Progenitor cell of endocrine pancreas (in vitro differentiated cells): ENCODE measurements around the gene KCNMB4. TPM values are rescaled to one million over a fixed set of nuclear protein-coding genes. Genes with fewer than 3 reads are reported as not detected.

Experiments
- DNase-seq: peaks from one replicate; pipeline ENCODE4 v3.0.0; 2021; ENCODE audit warnings: low spot score; ENCODE audit not compliant: unreplicated experiment
- H3K27ac Mint-ChIP-seq: 2 replicates; pipeline ENCODE4 v1.8.0; 2021; ENCODE audit warnings: mild to moderate bottlenecking, moderate library complexity, mixed read lengths
- H3K27me3 Mint-ChIP-seq: 2 replicates; pipeline ENCODE4 v1.8.0; 2021; ENCODE audit warnings: mixed read lengths
- H3K36me3 Mint-ChIP-seq: 2 replicates; pipeline ENCODE4 v1.8.0; 2022; ENCODE audit warnings: mixed read lengths; ENCODE audit not compliant: insufficient read depth
- H3K4me1 Mint-ChIP-seq: 2 replicates; pipeline ENCODE4 v1.8.0; 2021; ENCODE audit warnings: low read depth, mixed read lengths
- H3K4me3 Mint-ChIP-seq: 2 replicates; pipeline ENCODE4 v1.8.0; 2021; ENCODE audit warnings: low read depth, mild to moderate bottlenecking, moderate library complexity, mixed read lengths
- H3K9me3 Mint-ChIP-seq: 2 replicates; pipeline ENCODE4 v1.8.0; 2021; ENCODE audit warnings: low read depth, mixed read lengths
- total RNA-seq: library from RNA; stranded (reverse); gene quantifications from 2 replicates; pipeline ENCODE4 v1.2.1, GENCODE V29; 2021
- TF ChIP-seq, protein P1 (sequence below): fragments of 200-600 bp; sonication (generic); IDR thresholded peaks from one replicate; pipeline ENCODE4 v1.5.0; 2021; ENCODE audit warnings: antibody characterized with exemption, mild to moderate bottlenecking; ENCODE audit not compliant: unreplicated experiment

Gene KCNMB4
- total RNA-seq, 1 donor from 2014 or later, result 8.2 TPM

DNA sequence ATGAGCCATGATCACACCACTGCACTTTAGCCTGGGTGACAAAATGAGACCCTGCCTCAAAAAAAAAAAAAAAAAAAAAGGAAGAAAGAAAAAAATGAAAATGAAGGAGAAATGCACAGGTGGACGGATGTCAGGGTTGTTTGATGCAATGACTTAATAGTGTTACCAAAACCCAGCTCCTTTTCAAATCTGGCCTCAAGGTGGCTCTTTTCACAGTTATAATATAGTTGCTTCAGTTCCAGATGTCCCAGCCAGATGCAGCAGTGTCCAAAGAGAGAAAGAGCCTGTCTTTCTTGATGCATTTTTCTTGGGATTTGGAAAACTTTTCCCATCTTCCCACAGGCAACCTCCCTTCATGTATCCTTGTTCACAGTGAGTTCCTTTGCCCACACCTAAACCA, 36.5 kb downstream of the KCNMB4 start:
- DNase-seq, result no peak
- no peaks in the 10 kb centered on the region for H3K9me3 Mint-ChIP-seq
- H3K4me3 Mint-ChIP-seq, result no peak overlapping the region
- TF ChIP-seq, protein P1, sequence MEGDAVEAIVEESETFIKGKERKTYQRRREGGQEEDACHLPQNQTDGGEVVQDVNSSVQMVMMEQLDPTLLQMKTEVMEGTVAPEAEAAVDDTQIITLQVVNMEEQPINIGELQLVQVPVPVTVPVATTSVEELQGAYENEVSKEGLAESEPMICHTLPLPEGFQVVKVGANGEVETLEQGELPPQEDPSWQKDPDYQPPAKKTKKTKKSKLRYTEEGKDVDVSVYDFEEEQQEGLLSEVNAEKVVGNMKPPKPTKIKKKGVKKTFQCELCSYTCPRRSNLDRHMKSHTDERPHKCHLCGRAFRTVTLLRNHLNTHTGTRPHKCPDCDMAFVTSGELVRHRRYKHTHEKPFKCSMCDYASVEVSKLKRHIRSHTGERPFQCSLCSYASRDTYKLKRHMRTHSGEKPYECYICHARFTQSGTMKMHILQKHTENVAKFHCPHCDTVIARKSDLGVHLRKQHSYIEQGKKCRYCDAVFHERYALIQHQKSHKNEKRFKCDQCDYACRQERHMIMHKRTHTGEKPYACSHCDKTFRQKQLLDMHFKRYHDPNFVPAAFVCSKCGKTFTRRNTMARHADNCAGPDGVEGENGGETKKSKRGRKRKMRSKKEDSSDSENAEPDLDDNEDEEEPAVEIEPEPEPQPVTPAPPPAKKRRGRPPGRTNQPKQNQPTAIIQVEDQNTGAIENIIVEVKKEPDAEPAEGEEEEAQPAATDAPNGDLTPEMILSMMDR, result no peak
- peaks cover 22% of the 10 kb centered on the region for H3K36me3 Mint-ChIP-seq
- no peak overlapping the region for H3K27ac Mint-ChIP-seq
- H3K4me1 Mint-ChIP-seq, result no peaks in the 10 kb centered on the region
- H3K27me3 Mint-ChIP-seq, result no peaks in the 10 kb centered on the region

DNA sequence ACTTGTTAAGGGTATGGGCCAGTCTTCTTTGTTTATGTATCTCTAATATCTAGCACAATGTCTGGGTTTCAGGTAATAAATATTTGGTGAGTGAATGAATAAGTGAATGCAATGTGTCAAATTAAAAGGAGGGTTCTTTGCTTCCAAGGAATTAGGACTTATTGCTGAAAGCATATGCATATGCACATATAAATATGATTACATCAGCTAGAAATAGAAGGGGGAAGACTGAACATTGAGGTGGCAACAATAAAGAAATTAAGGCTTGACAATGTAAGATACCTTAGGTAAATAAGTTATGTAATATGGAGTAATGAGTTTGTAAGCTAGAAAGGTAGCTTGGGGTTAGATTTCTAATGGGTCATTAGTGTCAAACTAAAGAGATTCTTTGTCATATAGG, 37.7 kb downstream of the KCNMB4 start:
- Mint-ChIP-seq H3K4me1 (no peaks in the 10 kb centered on the region), H3K9me3 (no peaks in the 10 kb centered on the region), H3K27ac (no peak overlapping the region), H3K27me3 (no peaks in the 10 kb centered on the region), H3K4me3 (no peak overlapping the region), H3K36me3 (peaks cover 24% of the 10 kb centered on the region)
- no peak for DNase-seq
- TF ChIP-seq, protein P1, result no peak

DNA sequence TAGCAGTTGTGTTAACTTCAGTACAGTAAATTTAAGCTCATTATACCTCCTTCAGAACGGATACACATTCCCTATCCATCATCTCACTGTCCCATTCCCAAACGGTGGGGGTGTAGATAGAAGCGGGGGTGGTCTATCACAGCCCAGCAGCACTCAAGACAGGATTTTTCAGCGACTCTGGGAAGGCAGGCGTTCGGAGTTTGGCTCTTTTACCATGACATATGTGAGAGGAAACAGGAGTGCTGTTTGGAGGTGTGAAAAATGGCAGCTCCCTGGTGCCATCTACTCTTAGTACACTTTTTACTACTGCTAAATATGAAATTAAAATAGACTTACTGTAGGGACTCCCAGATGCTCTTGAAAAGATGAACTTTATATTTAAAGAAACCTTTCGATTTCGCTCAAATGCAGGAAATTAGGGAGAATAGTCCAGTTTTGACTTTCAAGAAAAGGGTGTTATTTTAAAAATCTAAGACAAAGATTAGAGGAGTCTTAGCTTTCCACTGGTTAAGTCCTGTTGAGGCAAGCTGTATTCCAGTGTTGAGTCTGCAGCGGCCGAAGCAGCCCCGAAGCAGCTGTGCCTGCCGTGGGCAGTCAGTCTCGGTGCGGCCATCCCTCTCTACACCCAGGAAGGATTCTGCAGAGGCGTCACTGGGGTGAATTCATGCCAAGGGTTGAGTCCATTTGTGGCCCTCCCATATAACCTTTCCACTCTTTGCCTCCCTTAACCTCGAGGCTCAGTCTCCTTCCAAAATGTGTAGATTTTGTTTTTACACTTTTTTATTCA, 42.1 kb downstream of the KCNMB4 start:
- no peaks in the 10 kb centered on the region for H3K9me3 Mint-ChIP-seq
- H3K27me3 Mint-ChIP-seq, result no peaks in the 10 kb centered on the region
- no peak for DNase-seq
- H3K4me3 Mint-ChIP-seq, result no peak overlapping the region
- no peak overlapping the region for H3K27ac Mint-ChIP-seq
- peaks cover 15% of the 10 kb centered on the region for H3K36me3 Mint-ChIP-seq
- H3K4me1 Mint-ChIP-seq, result no peaks in the 10 kb centered on the region
- TF ChIP-seq, protein P1, result no peak

DNA sequence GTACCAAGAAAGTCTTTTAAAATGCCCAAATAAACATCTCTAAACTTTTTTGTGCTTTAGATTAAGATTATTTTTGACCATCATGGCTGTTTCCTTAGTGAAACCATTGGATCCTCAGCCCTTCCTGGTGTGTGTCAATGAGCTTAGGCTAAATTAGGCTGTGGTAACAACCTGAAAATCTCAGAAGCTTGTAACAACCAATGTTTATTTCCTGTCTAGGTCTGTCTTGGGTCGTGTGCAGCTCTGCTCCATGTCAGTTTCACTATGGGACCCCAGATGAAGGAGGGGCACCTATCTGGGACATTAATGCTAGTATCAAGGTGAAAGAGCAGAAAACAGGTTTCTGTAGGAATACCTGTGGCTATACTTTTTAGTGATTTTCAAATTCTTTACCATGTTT, 49.9 kb downstream of the KCNMB4 start:
- Mint-ChIP-seq H3K4me1 (no peaks in the 10 kb centered on the region), H3K27ac (no peak overlapping the region), H3K4me3 (no peak overlapping the region), H3K36me3 (peaks cover 5% of the 10 kb centered on the region), H3K27me3 (no peaks in the 10 kb centered on the region), H3K9me3 (no peaks in the 10 kb centered on the region)
- DNase-seq, result no peak
- TF ChIP-seq, protein P1, result no peak

DNA sequence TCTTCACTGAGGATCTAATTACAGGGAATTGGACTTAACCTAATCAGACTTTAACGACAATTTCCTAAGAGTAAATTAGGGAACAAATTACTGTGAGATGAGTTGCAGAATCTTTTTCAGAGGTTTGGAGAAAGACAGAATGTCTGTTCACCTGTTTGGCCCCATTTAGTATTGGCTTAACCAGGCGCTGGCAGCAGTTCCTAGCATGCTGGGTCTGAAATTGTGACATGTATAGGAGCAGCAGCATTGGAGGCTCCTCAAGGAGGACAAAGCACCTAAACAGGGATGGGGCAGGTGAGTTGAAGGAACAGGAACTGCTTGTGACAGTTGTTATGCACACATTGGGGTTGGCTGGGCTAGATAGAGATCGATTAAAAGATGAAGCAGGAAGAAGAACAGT, 51.0 kb downstream of the KCNMB4 start:
- TF ChIP-seq, protein P1, result no peak
- no peaks in the 10 kb centered on the region for H3K27me3 Mint-ChIP-seq
- no peak overlapping the region for H3K27ac Mint-ChIP-seq

More for the DNA sequence above, 51.0 kb downstream of the KCNMB4 start:
- H3K4me1 Mint-ChIP-seq, result no peaks in the 10 kb centered on the region
- no peak overlapping the region for H3K4me3 Mint-ChIP-seq
- DNase-seq, result no peak
- no peaks in the 10 kb centered on the region for H3K9me3 Mint-ChIP-seq
- H3K36me3 Mint-ChIP-seq, result peaks cover 5% of the 10 kb centered on the region
